GM12878 (cell line): ENCODE measurements around the gene HTR3A.

Experiments used
- FOXK2 ChIP-seq: fragments of 450-650 bp; IDR thresholded peaks from 2 replicates; pipeline ENCODE4 v1.6.1; 2017; ENCODE audit warnings: mild to moderate bottlenecking, moderate library complexity
- JUNB ChIP-seq: IDR thresholded peaks from 2 replicates; pipeline ENCODE4 v1.6.1; 2016; ENCODE audit warnings: antibody characterized with exemption, mild to moderate bottlenecking
- KDM1A ChIP-seq: fragments of 200-600 bp; sonication (generic); IDR thresholded peaks from 2 replicates; pipeline ENCODE4 v1.6.1; 2016; ENCODE audit warnings: borderline replicate concordance
- MXI1 ChIP-seq: fragments of 150-350 bp; IDR thresholded peaks from 2 replicates; pipeline ENCODE4 v1.6.1; 2011; ENCODE audit warnings: low read depth, mild to moderate bottlenecking, inconsistent platforms, low read length, improper control_type of control experiment
- NFIC ChIP-seq: IDR thresholded peaks from 2 replicates; pipeline ENCODE4 v1.6.1; 2012; ENCODE audit warnings: low read depth, mild to moderate bottlenecking, inconsistent platforms, low read length, moderate library complexity
- POLR2AphosphoS5 ChIP-seq: IDR thresholded peaks from 2 replicates; pipeline ENCODE4 v1.6.1; 2011; ENCODE audit warnings: mild to moderate bottlenecking, low read length, inconsistent platforms
- RFX5 ChIP-seq: IDR thresholded peaks from 2 replicates; pipeline ENCODE4 v1.6.1; 2011; ENCODE audit warnings: low read depth, low read length, improper control_type of control experiment
- SRF ChIP-seq, 2 experiments: IDR thresholded peaks; 2 replicates each; pipeline ENCODE4 v1.6.1; 2011; ENCODE audit warnings: low read depth in 2 of 2, low read length in 2 of 2, mild to moderate bottlenecking in 1 of 2, moderate library complexity in 1 of 2
- TAF1 ChIP-seq: IDR thresholded peaks from 2 replicates; pipeline ENCODE4 v1.6.1; 2011; ENCODE audit warnings: mild to moderate bottlenecking, low read depth, low read length, borderline replicate concordance
- TF ChIP-seq, protein P1 (sequence below), 3 experiments: IDR thresholded peaks in 2 of 3; conservative IDR thresholded peaks in 1 of 3; 2 replicates each; pipeline ENCODE4 v1.5.1; 2011; ENCODE audit warnings: low read depth in 3 of 3, low read length in 3 of 3, mild to moderate bottlenecking in 3 of 3, control low read depth in 2 of 3, moderate library complexity in 2 of 3, inconsistent platforms in 1 of 3, mixed read lengths in 1 of 3; ENCODE audit not compliant: control insufficient read depth in 2 of 3, insufficient read depth in 1 of 3; ENCODE audit errors: extremely low read depth in 1 of 3
- TF ChIP-seq, protein P2 (sequence below): IDR thresholded peaks from 2 replicates; pipeline ENCODE4 v1.6.1; 2012; ENCODE audit warnings: low read depth, low read length, improper control_type of control experiment
- TF ChIP-seq, protein P3 (sequence below): IDR thresholded peaks from 2 replicates; pipeline ENCODE4 v1.6.1; 2011; ENCODE audit warnings: borderline replicate concordance, low read depth, mild to moderate bottlenecking, moderate library complexity, mixed read lengths, low read length; ENCODE audit not compliant: insufficient read depth; ENCODE audit errors: extremely low read length

DNA sequence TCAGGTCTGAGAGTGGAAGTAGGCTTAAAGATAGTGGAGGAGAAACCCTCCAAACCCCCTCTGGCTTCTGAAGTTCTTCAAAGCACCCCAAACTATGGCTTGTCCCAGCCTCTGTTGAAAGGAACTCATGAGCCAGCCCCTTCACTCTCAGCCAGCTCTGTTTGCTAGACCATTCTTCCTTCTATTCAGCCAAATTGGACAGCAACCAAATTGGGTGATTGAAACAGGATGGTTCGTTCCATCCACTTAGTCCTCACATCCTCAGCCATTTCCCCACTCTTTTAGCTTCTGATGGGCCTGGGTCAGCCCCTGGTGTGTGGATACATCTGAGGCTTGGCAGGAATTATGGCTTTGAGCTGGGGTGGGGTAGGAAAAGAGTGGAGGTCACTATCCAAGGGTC is 4.5 kb downstream of the HTR3A start:
- TF ChIP-seq, protein P1, sequence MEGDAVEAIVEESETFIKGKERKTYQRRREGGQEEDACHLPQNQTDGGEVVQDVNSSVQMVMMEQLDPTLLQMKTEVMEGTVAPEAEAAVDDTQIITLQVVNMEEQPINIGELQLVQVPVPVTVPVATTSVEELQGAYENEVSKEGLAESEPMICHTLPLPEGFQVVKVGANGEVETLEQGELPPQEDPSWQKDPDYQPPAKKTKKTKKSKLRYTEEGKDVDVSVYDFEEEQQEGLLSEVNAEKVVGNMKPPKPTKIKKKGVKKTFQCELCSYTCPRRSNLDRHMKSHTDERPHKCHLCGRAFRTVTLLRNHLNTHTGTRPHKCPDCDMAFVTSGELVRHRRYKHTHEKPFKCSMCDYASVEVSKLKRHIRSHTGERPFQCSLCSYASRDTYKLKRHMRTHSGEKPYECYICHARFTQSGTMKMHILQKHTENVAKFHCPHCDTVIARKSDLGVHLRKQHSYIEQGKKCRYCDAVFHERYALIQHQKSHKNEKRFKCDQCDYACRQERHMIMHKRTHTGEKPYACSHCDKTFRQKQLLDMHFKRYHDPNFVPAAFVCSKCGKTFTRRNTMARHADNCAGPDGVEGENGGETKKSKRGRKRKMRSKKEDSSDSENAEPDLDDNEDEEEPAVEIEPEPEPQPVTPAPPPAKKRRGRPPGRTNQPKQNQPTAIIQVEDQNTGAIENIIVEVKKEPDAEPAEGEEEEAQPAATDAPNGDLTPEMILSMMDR (IDR thresholded peaks at IDR 0.05 in 2 of 3, conservative IDR thresholded peaks at IDR 0.05 in 1 of 3; ENCODE audit: control insufficient read depth in 2 of 3, extremely low read depth in 1 of 3, insufficient read depth in 1 of 3, low read depth in 3 of 3, low read length in 3 of 3), result no peak
- TF ChIP-seq RFX5 (no peak), KDM1A (no peak), NFIC (no peak), SRF (IDR thresholded peaks at IDR 0.05; ENCODE audit: low read depth in 2 of 2, low read length in 2 of 2) (no peak), JUNB (no peak), FOXK2 (no peak), MXI1 (no peak), POLR2AphosphoS5 (no peak), TAF1 (no peak)
- TF ChIP-seq, protein P2, sequence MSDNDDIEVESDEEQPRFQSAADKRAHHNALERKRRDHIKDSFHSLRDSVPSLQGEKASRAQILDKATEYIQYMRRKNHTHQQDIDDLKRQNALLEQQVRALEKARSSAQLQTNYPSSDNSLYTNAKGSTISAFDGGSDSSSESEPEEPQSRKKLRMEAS, result no peak
- TF ChIP-seq, protein P3, sequence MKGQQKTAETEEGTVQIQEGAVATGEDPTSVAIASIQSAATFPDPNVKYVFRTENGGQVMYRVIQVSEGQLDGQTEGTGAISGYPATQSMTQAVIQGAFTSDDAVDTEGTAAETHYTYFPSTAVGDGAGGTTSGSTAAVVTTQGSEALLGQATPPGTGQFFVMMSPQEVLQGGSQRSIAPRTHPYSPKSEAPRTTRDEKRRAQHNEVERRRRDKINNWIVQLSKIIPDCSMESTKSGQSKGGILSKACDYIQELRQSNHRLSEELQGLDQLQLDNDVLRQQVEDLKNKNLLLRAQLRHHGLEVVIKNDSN, result no peak
